IMR-90 (cell line): ENCODE measurements around the gene HADH. TPM values are rescaled to one million over a fixed set of nuclear protein-coding genes. Genes with fewer than 3 reads are reported as not detected.

Source experiments
- ATAC-seq: fragments of 200-7000 bp; cut with Tn5 transposase; 2 replicates; pipeline ENCODE4 v1.9.1; 2020; ENCODE audit warnings: low read depth, mild to moderate bottlenecking, moderate library complexity
- BruUV-seq: library from RNA; stranded (reverse); fragments of 400-500 nt; replicated peaks from 2 replicates; lab custom pipeline; 2021; lab: Mats Ljungman, UMichigan
- CTCF ChIA-PET: fragments of 300-600 bp; formaldehyde crosslinking; extraction: SDS; loops from one replicate; lab custom pipeline; 2021; ENCODE audit warnings: antibody characterized with exemption; lab: Yijun Ruan, JAX
- POLR2A ChIA-PET: fragments of 300-600 bp; sonication (Branson Sonifier 250); formaldehyde crosslinking; loops from one replicate; lab custom pipeline; 2022; ENCODE audit warnings: antibody characterized with exemption; ENCODE audit not compliant: unreplicated experiment; lab: Charles Lee
- DNase-seq: peaks from one replicate; pipeline ENCODE4 v3.0.0; 2013
- H2AFZ ChIP-seq: replicated peaks from 2 replicates; pipeline ENCODE3; 2013; ENCODE audit warnings: low read length, mild to moderate bottlenecking; ENCODE audit not compliant: poor library complexity
- H2AK5ac ChIP-seq: 2 replicates; pipeline ENCODE4 v1.6.1; 2013; ENCODE audit warnings: low read depth, low read length, inconsistent platforms
- H2AK9ac ChIP-seq: replicated peaks from 2 replicates; pipeline ENCODE3; 2013; ENCODE audit warnings: mild to moderate bottlenecking, low read depth, low read length, moderate library complexity; ENCODE audit not compliant: poor library complexity
- H2BK120ac ChIP-seq: 2 replicates; pipeline ENCODE4 v1.6.1; 2013; ENCODE audit warnings: low read depth, low read length, inconsistent platforms
- H2BK15ac ChIP-seq: 3 replicates; pipeline ENCODE4 v1.6.1; 2013; ENCODE audit warnings: low read depth, low read length, inconsistent platforms
- H2BK20ac ChIP-seq: 2 replicates; pipeline ENCODE4 v1.6.1; 2013; ENCODE audit warnings: low read depth, mild to moderate bottlenecking, inconsistent platforms, low read length, moderate library complexity
- H2BK5ac ChIP-seq: 2 replicates; pipeline ENCODE4 v1.6.1; 2013; ENCODE audit warnings: mild to moderate bottlenecking, low read depth, low read length, inconsistent platforms; ENCODE audit not compliant: poor library complexity, severe bottlenecking
- H3K14ac ChIP-seq: replicated peaks from 2 replicates; pipeline ENCODE4 v1.6.1; 2013; ENCODE audit warnings: low read depth, low read length, inconsistent platforms
- H3K18ac ChIP-seq: 2 replicates; pipeline ENCODE4 v1.6.1; 2013; ENCODE audit warnings: low read depth, low read length, control low read depth
- H3K23ac ChIP-seq: 2 replicates; pipeline ENCODE4 v1.6.1; 2013; ENCODE audit warnings: low read depth, low read length, inconsistent platforms
- H3K27ac ChIP-seq: 2 replicates; pipeline ENCODE4 v1.5.1; 2013; ENCODE audit warnings: mild to moderate bottlenecking, control low read depth, low read length; ENCODE audit not compliant: insufficient read depth
- H3K27me3 ChIP-seq: 2 replicates; pipeline ENCODE4 v1.6.1; 2013; ENCODE audit warnings: low read length; ENCODE audit not compliant: control insufficient read depth, insufficient read depth
- H3K36me3 ChIP-seq: 2 replicates; pipeline ENCODE4 v1.6.1; 2013; ENCODE audit warnings: low read length, mixed read lengths; ENCODE audit not compliant: control insufficient read depth, insufficient read depth
- H3K4ac ChIP-seq: 2 replicates; pipeline ENCODE4 v1.6.1; 2013; ENCODE audit warnings: low read depth, low read length, inconsistent platforms
- H3K4me1 ChIP-seq: 2 replicates; pipeline ENCODE4 v1.6.1; 2013; ENCODE audit warnings: low read length, mixed read lengths; ENCODE audit not compliant: control insufficient read depth, insufficient read depth
- H3K4me2 ChIP-seq: 2 replicates; pipeline ENCODE4 v1.6.1; 2013; ENCODE audit warnings: low read depth, mild to moderate bottlenecking, control low read depth, low read length, moderate library complexity
- H3K4me3 ChIP-seq: 2 replicates; pipeline ENCODE4 v1.5.1; 2013; ENCODE audit warnings: low read depth, mild to moderate bottlenecking, control low read depth, low read length, moderate library complexity; ENCODE audit not compliant: insufficient read depth
- H3K56ac ChIP-seq: 2 replicates; pipeline ENCODE4 v1.6.1; 2013; ENCODE audit warnings: low read length, inconsistent platforms; ENCODE audit not compliant: insufficient read depth; ENCODE audit errors: extremely low read depth
- H3K79me1 ChIP-seq, 2 experiments: 2 replicates each; pipeline ENCODE4 v1.6.1; 2013; ENCODE audit warnings: low read length in 2 of 2, inconsistent platforms in 1 of 2, low read depth in 1 of 2
- H3K9ac ChIP-seq: 2 replicates; pipeline ENCODE4 v1.6.1; 2013; ENCODE audit warnings: low read depth, low read length, control low read depth
- H3K9me1 ChIP-seq: 2 replicates; pipeline ENCODE4 v1.6.1; 2013; ENCODE audit warnings: low read length, inconsistent platforms; ENCODE audit not compliant: insufficient read depth
- H3K9me3 ChIP-seq: 2 replicates; pipeline ENCODE4 v1.6.1; 2013; ENCODE audit warnings: low read length; ENCODE audit not compliant: control insufficient read depth, insufficient read depth
- H4K20me1 ChIP-seq: 2 replicates; pipeline ENCODE4 v1.6.1; 2013; ENCODE audit warnings: low read length, inconsistent platforms; ENCODE audit not compliant: insufficient read depth
- H4K5ac ChIP-seq: 2 replicates; pipeline ENCODE4 v1.6.1; 2013; ENCODE audit warnings: mild to moderate bottlenecking, low read depth, low read length, control low read depth
- H4K8ac ChIP-seq, 2 experiments: 2 replicates each; pipeline ENCODE4 v1.6.1; 2013; ENCODE audit warnings: low read depth in 2 of 2, low read length in 2 of 2, control low read depth in 1 of 2, inconsistent platforms in 1 of 2
- H4K91ac ChIP-seq: 2 replicates; pipeline ENCODE4 v1.6.1; 2013; ENCODE audit warnings: low read depth, low read length, inconsistent platforms; ENCODE audit not compliant: insufficient read depth
- BHLHE40 ChIP-seq: fragments of 150-350 bp; IDR thresholded peaks from 2 replicates; pipeline ENCODE4 v1.6.1; 2016; ENCODE audit warnings: mild to moderate bottlenecking, low read depth, low read length
- CEBPB ChIP-seq: IDR thresholded peaks from 2 replicates; pipeline ENCODE4 v1.6.1; 2012; ENCODE audit warnings: low read depth, low read length, improper control_type of control experiment
- CTCF ChIP-seq: conservative IDR thresholded peaks from 2 replicates; pipeline ENCODE4 v1.5.1; 2012; ENCODE audit warnings: mild to moderate bottlenecking, low read depth, low read length, improper control_type of control experiment
- NFE2L2 ChIP-seq: fragments of 150-350 bp; IDR thresholded peaks from 2 replicates; pipeline ENCODE4 v1.6.1; 2016; ENCODE audit warnings: low read depth, mild to moderate bottlenecking, low read length
- RCOR1 ChIP-seq: IDR thresholded peaks from 2 replicates; pipeline ENCODE4 v1.6.1; 2012; ENCODE audit warnings: mild to moderate bottlenecking, low read length, improper control_type of control experiment; ENCODE audit not compliant: insufficient replicate concordance
- RFX5 ChIP-seq: IDR thresholded peaks from 2 replicates; pipeline ENCODE4 v1.8.0; 2012; ENCODE audit warnings: low read depth, mild to moderate bottlenecking, low read length, moderate library complexity
- WGBS, 2 experiments: methylation state at CpG; one replicate each; pipeline versions ENCODE4 v1.1.5 to v1.1.7; 2013; ENCODE audit warnings: missing lambda C conversion rate in 2 of 2; ENCODE audit not compliant: insufficient read length in 1 of 2; ENCODE audit errors: extremely low coverage in 2 of 2; 5-methylcytosine and 5-hydroxymethylcytosine counted together
- dilution Hi-C: fragments of 300-500 bp; cut with HindIII; formaldehyde crosslinking; loops from one replicate; pipeline ENCODE4 v1.14.3; 2018; ENCODE audit warnings: low sequenced_read_pairs; ENCODE audit not compliant: unreplicated experiment
- in situ Hi-C: fragments of 300-500 bp; cut with MboI; formaldehyde crosslinking; loops from 3 replicates; pipeline ENCODE4 v1.14.3; 2019; ENCODE audit warnings: low sequenced_read_pairs, inconsistent platforms, mixed read lengths
- intact Hi-C: fragments of 100-400 bp; cut with micrococcal nuclease; formaldehyde crosslinking; loops from 2 replicates; pipeline ENCODE4 v1.10.0; 2022
- polyA plus RNA-seq, 3 experiments: library from polyadenylated mRNA; depleted of rRNA; stranded (reverse); fragments of >200 nt; gene quantifications; 2 replicates each; pipeline ENCODE4 v1.2.3, GENCODE V29; 2012; ENCODE audit warnings: low replicate concordance in 1 of 3
- total RNA-seq: library from RNA; depleted of rRNA; stranded (reverse); fragments of >200 nt; gene quantifications from 2 replicates; pipeline ENCODE4 v1.2.3, GENCODE V29; 2012

The HADH gene
- total and polyA plus RNA-seq, 2 of the 4 experiments (the other 2 are of a cell fraction) = 6.8 to 22.6 TPM

- no peak overlapping the region for H3K27ac ChIP-seq
- no peak overlapping the region for H2BK120ac ChIP-seq
- CTCF ChIA-PET = interaction anchor here (0.5 kb wide), 1 partner anchor 323 kb away, joined by 3 read pairs; no protein-coding TSS in a partner anchor
- no peaks in the 10 kb centered on the region for H4K20me1 ChIP-seq
- no peaks in the 10 kb centered on the region for H3K27me3 ChIP-seq
- H3K23ac ChIP-seq = no peak overlapping the region
- H3K4me3 ChIP-seq = no peak overlapping the region
- in situ Hi-C loops = no loop called here
- DNase-seq (no peak), ATAC-seq (no peak)
- dilution Hi-C loops = no loop called here
- H2BK5ac ChIP-seq = no peak overlapping the region
- POLR2A ChIA-PET = no interaction called here
- TF ChIP-seq CEBPB (no peak), CTCF (no peak), RCOR1 (no peak), BHLHE40 (no peak), RFX5 (no peak), NFE2L2 (peak; percentile 67)
- no peak overlapping the region for H2AFZ ChIP-seq
- H3K9me3 ChIP-seq = no peaks in the 10 kb centered on the region
- no peak overlapping the region for H3K14ac ChIP-seq
- no peak overlapping the region for H4K8ac ChIP-seq
- no peak overlapping the region for H4K91ac ChIP-seq
- no peaks in the 10 kb centered on the region for H3K9me1 ChIP-seq
- no peak overlapping the region for H3K18ac ChIP-seq
- H3K56ac ChIP-seq = no peak overlapping the region
- H3K4ac ChIP-seq = no peak overlapping the region
- no peaks in the 10 kb centered on the region for H3K79me1 ChIP-seq
- no peak overlapping the region for H2AK5ac ChIP-seq
- intact Hi-C loops = no loop called here
- H4K5ac ChIP-seq = no peak overlapping the region
- H2BK15ac ChIP-seq = no peak overlapping the region
- no peak overlapping the region for H3K4me2 ChIP-seq
- BruUV-seq = no TSS peak
- H3K36me3 ChIP-seq = peaks cover 4% of the 10 kb centered on the region
- no peaks in the 10 kb centered on the region for H3K4me1 ChIP-seq
- no peak overlapping the region for H2AK9ac ChIP-seq
- no peak overlapping the region for H2BK20ac ChIP-seq
- 80% methylated on average over 1 of the region's 5 CpGs; no CpG with 5 or more reads in 1 of the 2 experiments for WGBS, 2 experiments
- H3K9ac ChIP-seq = no peak overlapping the region
These were observed 34.6 kb downstream of the HADH start for GRCh38 chr4:108024085-108024877.
